Measurements from ENCODE around the gene CTSE. TPM values are rescaled to one million over a fixed set of nuclear protein-coding genes. Genes with fewer than 3 reads are reported as not detected.

The CTSE gene
- polyA plus RNA-seq, 12 donors = 0.07 to 0.98 (median 0.26) TPM; not detected in 2

DNA sequence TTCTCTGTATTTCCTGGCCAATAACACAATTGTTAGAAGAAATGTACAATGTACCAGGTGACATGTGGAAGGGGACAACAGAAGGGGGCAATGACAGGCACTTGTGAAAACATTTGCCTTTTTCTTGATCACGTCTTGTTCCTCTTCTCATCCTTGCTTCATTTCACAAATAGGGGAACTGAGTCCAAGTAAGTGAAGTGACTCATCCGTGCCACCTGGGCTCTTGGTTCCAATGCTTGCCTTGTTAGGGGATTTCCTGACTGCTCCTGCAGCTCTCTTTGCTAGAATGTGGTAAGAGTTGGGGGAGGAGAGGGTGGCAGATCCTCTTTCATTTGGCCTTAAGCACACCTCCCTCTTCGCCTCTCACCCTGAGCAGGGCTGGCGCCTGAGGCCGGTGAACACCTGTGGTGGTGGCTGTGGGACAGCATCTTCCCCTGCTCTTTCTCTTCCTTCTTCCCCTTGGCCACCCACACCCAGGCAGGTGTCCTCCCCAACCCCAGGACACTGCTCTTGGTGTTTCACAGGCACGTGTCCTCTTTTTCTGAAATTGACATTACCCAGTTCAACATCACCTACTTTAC lies 27.1 kb upstream of the CTSE start:
- no peak for DNase-seq

DNA sequence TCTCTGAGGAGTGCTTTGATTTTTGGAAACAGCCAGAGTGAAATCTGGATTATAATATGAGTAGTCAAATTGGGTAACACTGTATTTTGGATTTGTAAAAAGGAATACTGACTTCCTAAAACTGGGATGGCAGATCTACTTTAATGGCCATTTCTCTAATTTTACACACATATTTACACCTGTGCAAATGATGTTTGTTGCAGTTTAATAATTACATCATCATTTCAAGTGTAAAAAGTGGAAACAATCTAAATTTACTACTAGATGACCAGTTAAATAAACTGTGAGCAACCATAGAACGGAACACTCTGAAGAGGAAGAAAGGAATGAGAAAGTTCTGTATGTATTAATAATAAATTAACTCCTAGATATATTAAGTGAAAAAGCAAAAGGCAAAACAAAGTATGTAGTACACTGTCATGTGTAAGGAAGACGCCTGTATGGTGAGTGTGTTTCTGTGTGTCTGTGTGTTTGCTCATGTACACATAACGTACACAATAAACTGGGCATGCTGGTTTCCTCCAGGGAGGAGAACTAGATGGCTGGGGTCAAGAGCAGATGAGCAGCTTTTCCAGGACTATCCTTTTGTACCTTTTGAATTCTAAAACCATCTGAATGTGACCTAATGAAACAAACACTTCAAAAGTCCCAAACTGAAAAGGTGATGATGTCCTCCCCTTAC lies 26.4 kb upstream of the CTSE start:
- DNase-seq = no peak

DNA sequence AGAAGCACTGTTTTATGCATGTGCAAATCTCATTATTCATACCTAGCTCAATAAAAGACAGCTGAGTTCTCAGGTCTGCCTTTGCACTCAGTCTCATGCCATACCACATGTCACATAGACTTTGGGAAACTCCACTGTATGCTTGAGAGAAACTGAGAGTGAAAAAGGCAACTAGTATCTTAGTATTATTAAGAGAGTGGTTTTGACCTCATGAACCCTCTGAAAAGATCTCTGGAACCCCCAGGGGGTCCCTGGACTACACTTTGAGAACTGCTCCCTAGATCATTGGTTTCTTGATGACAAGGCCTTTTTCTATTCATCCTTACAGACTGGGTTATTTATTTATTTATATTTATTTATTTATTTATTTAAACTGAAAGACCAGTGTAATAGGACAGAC lies 25.6 kb upstream of the CTSE start:
- no peak for DNase-seq

DNA sequence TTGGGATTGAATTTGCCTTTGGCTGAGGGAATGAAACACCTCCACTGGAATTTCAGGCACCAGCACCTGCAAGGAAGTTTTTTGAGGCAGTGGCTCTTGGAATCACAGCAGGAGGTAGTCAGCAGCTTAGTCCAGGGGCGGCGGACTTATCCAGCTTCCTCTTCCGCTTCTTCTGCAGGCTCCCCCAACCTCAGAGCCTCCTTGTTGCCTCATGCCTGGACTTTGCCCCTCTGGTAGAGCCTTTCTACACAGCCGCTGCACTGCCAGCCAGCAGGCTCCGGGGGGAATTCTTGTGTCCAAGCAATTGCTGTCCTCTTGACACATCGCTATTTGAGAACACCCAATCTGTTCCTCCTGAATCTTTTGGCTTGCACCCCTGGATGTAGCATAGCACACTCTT lies 24.9 kb upstream of the CTSE start:
- DNase-seq = no peak

DNA sequence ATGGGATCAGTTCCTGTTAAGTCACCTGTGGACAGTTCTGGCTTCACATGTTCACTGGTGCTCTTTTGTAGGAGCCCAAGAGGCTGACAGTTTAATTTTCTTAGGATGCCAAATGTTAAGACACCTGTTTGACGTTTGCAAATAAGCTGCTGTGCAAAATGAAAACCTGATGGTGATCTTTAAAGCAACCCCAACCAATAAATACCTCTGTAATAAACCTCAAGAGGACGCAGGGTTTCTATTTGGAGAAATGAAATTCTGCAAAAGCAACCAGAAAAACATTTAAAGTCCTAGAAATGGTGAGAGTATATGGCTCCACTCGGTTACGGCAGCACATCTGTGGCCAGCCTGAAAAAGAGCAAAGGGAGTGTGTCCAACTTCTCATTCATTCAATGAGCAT lies 23.6 kb upstream of the CTSE start:
- DNase-seq = no peak

DNA sequence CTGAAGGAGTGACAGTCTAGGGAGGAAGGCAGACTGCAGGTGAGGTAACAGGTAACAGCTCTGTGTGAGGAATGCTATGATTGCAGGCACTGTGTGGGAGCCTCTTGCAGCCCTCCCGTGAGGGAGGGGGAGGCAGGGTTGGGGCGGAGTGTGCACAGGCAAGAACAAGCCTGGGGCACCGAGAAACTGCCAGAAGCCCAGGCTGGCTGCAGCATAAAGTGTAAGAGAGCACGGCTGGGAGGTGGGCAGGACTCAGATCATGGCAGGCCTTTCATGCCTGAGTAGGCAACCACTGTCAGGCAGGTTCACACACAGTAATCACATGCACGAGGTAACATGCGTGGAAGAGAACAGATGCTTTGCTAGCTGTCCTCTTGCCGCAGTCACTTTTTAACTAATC lies 17.9 kb upstream of the CTSE start:
- DNase-seq = no peak

DNA sequence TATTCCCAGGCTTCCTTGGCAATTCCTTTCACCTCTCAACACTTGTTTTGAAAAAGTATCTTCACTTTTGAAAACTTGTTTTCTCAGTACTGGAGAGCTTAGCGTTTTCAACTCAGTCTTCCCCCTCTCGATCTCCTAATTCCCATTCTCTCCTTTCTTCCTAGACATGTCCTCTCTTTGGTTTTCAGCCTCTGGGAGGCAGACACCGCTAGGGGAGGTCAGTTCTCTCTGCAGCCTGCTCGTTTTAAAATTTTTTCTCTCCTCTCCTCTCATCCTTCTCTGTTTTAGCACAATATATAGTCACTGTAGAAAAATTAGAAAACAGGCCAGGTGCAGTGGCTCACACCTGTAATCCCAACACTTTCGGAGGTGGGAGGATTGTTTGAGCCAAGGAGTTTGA lies 16.6 kb upstream of the CTSE start:
- DNase-seq = no peak

DNA sequence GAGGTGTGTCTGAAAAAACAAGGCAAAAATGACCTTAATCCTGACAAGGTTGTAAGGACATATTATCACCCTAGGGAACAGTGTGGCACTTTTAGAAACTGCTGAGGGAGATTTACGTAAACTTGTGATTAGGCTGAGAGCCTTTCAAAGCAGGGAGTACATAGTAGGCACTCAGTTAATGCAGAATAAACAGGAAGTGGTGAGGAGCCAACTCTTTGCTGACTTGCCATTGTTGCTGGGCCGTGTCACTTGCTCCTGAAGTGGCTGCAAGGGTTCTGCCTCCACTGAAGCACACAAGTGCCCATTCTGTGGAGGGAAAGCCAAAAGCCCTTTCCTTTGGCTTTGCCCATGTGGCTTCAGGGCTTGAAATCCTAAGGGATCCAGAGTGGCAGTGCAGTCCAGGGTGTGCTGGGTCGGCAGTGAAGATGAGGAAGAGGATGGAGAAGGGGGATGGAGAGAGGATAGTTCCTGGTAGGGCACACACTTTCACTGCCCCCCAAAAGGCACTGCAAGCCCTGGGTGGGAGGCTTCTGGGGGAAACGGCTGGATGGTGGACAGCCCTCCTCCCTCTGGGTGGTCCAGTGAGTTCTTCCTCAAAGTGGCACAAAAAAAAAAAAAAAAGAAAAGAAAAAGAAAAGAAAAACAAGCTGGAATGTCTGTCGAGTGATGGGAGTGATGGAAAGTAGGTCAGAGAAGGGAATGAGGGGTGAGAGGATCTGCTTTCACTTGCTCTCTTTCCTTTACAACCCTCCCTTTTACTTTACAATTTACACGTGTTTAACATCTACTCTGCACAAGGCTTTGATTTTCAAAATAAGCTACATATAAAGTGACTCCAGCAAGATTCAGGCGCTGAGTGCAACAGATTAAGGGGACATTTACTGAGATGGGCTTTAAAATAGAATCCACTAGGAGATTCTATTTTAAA lies 15.6 kb upstream of the CTSE start:
- no peak for DNase-seq

DNA sequence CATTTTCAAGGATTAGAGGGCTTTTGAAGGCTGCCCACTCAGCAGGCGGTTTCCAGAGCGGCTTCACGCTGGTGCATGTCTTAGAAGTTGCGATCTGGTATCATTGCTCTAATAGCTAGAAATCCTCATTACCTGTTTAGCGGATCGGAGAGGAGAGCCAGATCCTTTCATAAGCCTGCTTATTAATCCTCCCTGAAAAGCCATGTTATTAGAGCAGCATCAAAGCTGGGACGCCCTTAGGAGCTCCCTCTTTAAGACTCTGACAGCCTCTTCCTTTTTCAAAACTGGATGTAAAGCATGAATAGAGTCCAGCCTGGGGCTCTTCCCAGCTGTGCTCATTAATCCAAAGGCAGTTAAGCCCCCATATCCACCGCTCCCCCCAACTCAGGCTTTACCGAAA lies 13.9 kb upstream of the CTSE start:
- DNase-seq = no peak

DNA sequence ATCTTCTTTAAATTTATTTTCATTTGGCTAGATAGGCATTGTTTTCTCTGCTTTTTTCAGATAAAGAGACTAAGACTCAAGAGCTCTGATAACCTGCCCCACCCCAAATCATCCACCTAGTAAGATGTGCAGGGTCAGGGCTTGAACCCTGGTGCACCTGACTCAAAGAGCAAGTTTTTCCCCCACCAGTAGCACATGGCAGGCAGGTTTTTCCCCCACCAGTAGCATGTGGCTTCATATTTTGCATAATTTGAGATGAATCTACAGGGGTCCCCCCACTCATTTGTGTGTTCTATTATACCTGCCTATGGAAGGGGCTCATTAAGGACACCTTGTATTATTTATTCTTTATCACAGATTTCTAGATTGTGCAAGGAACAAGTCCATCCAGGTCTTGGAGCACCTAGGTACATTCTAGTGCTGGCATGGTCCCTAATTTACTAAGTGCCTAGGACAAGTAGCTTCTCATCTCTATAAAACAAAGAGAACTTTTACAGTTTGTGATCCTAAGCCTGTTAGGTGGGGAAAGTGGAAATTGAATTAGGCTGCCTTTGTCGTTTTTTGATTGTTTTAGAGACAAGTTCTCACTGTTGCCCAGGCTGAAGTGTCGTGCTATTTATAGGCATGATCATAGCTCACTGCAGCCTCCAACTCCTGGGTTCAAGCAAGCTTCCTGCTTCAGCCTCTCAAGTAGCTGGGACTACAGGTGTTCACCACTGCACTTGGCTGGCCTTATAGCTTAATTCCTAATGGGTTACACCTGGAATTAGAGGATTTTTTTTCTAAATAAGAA lies 13.2 kb upstream of the CTSE start:
- no peak for DNase-seq

DNA sequence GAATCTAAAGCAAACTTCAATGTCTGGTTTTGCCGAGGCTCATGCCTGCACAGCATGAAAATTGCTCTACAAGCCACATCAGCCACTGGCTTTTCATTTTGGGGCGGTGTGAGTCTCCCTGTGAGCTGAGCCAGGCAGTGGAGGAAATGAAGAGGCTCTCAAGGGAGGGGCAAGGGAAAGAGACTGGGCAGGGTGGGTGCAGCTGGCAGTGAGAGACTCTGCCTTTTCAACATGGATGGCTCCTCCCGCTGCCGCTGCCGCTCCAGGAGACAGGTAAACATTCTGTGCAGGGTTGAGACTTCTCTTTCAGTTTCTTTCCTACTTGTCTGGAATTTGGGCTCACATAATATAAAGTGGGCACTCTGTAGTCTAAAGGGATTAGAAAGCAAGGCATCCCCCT lies 11.3 kb upstream of the CTSE start:
- no peak for DNase-seq

DNA sequence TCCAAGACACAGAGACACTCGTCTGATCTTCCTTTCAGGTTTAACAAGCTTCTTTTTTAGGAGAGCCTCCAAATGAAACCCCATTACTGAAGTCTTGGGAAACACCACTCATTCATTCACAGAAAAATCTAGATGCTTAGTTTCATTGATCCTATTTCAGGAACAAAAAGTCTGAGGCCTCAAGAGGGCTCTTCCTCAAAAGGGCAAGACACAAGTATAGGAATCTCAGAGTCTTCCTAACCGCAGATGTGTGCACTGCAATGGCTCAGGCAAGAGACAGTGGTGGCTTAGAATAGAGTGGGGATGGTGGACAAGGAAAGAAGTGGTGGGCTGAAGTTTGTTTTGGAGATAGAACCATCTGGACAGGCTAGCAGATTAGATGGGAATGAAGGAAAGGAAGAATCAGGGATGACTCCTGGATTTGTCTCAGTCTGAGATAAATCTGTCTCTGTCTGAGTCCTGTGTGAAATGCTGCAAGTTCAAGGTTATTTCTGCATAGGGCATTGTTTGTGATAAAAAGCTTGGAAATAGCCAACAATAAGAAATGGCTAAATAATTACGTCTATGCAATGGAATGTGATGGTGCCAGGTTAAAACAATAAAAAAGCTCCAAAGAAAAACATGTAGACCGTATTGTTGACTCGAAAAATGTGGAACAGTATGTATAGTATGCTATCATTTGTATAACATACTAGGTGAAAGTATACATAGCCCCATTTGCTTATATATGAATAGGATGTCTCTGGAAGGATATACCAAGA lies 8.9 kb upstream of the CTSE start:
- DNase-seq = no peak

DNA sequence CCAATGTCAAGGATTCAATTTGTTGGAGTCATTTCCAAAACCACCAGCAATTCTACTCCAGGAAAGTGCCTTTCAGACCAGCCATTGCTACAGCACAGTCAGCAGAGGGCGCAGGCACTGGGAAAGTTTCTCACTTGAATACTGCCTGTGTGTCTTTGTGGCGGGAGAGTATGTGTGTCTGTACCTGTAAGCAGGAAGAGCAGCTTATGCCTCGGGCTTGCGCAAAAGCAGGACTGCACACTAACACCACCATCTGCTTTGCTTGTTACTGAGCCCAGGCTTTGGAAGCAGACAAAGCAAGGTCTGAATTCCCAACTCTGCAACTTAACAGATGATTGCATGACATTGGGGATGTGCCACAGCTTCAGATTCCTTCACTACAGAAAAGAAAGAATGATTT lies 7.0 kb upstream of the CTSE start:
- peak; percentile 69 for DNase-seq

DNA sequence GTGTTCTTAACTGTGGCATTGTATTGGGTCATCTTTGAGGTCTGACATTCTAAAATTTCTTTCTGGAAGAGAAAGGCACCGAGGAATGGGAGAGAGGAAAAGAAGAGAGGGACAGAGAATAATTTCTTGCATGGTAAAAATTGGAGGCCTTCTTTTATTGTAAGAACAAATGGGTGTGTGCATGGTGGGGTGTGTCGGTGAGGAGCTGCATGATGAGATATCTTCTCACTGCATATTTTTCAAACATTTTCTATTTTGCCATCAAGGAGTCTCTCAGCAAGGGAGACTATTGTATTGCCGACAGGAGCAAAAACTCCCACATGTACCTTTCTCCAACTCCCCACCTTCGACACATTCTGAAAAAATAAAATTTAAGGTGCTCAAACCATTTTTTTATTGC lies 6.5 kb upstream of the CTSE start:
- DNase-seq = no peak

DNA sequence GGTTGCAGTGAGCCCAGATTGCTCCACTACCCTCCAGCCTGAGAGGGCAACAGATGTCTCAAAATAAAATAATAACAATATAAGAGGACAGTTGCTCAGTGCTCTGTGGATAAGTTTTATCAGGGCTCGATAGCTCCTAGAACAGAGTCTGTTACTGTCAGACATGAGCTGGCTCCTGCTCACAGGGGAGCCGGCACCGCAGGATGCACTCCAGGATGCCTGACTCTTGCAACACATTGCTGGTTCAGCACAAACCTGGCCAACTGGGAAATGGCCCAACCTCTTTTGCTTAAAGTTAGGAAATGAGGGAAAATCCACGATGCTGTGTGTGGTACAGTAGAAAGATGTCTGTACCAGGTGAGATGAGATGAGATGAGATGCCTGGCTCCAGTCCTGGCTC lies 5.8 kb upstream of the CTSE start:
- no peak for DNase-seq

DNA sequence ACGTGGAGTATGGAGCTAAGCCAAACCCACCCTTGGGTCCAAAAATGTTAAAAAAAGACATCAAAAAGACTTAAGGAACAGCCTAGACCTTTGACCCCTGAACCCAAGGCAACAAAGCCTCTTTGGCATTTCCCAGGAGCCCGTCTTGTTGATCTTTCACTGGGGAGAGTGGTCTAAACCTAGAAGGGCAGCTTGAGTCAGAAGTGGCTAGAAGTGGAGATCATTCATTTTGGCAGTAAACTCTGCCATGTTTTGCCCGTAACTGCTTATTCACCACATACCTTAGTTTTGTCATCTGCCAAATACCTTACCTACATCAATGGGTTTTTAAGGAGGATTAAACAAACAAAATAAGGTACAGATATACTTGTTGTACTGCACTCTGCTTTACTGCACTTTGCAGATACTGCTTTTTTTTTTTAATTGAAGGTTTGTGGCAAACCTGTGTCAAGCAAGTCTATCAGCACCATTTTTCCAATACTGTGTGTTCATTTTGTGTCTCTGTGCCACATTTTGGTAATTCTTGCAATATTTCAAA lies 1.7 kb upstream of the CTSE start:
- DNase-seq = no peak

DNA sequence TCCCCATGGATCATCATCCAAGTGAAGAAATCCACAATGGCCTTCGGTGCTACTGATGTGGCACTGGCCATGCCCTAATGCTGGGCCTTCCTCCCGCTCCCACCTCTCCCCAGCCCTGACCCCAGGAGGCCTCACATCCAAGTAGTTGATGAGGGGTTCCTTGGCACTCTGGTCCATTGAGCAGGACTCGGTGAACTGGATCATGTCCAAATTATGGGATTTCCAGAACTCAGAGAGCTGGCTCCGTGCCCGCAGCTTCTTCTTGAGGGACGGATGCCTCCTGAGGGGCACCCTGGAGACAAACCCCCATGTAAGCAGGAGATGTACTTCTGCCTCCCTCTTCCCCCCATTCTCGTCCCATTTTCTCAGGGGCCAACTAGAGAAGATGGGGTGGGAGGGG lies 929 bp downstream of the CTSE start:
- DNase-seq = no peak

DNA sequence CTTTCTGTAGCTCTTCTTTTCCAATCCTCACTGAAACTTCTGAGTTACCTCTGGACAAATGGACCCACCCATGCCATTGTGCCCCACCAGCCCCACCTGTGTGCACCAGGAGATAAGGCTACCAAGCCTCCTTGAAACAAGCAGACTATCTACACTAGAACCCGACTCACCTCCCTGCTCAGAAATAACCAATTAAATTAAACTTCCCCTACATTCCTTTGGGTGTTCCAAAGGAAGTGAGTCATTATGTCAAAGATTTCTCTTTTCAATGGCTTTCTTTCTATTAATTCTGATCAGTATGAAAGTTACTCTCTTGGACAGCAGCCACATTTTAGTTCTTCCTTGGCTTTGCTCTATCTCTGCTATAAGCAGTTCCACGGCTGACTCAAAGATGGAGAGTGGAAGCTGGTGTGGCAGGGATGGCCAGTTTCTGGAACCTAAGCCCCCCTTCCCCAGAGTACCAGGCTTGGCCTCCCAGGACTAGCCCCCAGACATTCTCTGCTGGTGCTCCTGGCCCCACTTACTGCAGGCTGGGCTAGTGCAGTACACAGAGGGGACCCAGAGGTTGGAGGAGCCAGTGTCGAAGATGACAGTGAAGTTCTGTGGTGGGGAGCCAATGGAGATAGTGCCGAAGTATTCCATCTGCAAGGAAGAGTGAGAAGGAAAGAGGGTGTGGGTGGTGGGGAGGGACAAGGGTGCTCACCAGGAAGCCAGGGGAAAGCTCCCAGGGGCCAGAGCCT lies 1.9 kb downstream of the CTSE start:
- DNase-seq = no peak

DNA sequence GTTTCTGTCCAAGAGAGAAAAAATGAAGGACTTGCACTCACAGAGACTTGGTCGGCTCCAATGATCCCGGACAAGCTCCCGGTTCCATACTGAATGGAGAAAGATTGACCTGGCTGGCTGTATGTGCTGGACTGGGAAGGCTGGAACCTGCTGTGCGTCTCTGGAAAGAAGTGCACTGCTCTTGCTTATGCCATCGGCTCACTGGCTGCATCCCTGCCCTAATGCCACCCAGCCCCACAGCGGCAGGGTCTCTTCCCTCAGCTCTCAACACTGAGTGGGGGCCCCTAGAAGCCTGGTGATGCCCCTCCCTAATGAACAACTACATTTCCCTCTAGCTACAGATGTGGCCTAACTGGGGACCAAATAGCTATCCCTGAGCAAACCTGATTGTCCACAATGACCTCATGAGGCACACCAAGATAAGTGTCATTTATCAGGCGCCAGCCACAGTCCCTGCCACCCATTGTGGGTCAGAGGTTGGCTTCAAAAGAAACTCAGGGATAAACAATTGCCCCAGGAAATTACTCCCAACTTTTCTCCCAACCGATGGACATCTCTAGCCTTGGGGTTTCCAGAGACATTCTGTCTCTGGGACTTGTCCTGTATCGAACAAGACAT lies 2.6 kb downstream of the CTSE start:
- DNase-seq = no peak
